ENCODE results near the gene BIK.
A peak's percentile ranks its signal among the peaks of the same experiment; 100 is the strongest.

The BIK gene, protein sequence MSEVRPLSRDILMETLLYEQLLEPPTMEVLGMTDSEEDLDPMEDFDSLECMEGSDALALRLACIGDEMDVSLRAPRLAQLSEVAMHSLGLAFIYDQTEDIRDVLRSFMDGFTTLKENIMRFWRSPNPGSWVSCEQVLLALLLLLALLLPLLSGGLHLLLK

DNA sequence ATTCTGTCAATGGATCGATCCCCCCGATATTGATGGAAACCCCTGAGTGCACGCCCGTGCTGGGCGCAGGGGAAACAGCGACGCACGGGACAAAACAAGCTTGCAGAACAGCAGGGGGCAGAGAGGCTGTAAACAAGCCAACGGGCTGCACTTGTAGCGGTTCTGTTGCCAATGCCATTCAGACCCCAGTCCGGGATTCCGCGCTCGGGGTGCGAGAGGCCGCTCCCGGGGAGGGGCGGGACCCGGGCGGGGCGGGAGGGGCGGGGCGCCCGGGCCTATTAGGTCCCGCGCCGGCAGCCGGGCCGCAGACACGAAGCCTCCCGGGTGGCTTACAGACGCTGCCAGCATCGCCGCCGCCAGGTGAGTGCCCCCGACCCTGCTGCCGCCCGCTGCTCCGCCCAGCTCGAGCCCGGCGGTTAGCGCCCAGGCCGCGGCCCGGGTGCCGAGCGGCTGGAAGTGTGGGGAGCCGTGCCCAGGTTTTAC is at the start of gene BIK:
TSS of gene BIK (plus strand) at position 307 of the 483 bp plus-strand sequence. CDS start 13,273 bp downstream, outside the sequence.
- DNase-seq (ENCODE audit: low read depth, low spot score) = peak; percentile 2

DNA sequence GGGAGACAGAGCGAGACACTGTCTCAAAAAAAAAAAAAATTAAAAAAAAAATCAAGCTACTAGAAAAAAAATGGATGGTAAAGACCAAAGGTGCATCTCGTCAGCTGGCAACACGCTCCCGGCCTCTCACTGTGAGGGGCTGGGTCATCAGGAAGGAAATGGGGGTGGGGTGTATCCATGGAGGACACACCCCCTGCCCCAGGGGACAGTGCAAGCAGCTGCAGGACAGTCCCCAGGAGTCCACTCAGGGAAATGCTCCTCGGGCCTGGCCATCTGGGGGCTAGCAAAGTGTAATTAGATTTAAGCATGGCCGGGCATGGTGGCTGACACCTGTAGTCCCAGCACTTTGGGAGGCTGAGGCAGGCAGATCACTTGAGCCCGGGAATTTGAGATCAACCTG is 44.4 kb upstream of the BIK start:
- no peak for DNase-seq (ENCODE audit: low read depth, low spot score)

DNA sequence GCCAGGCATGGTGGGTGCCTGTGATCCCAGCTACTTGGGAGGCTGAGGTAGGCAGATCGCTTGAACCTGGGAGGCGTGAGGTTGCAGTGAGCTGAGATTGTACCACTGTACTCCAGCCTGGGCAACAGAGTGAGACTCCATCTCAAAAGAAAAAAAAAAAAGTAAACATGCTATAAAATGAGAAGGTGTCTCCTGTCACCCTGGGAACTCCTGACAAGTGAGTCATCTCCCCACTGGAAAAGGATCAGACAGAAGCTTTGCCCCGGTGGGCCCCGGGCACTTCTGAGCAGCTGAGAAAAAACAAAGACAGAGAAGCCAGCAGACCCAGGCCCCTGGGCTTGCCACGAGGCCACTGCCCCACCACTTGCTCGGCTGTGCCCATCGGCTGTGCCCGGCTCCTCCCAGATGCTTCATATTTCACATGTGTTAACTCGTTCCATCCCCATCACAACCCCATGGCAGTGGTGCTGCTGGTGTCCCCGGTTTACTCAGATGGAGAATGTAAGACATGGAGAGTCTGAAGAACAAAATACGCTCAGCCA is 43.6 kb upstream of the BIK start:
- no peak for DNase-seq (ENCODE audit: low read depth, low spot score)

DNA sequence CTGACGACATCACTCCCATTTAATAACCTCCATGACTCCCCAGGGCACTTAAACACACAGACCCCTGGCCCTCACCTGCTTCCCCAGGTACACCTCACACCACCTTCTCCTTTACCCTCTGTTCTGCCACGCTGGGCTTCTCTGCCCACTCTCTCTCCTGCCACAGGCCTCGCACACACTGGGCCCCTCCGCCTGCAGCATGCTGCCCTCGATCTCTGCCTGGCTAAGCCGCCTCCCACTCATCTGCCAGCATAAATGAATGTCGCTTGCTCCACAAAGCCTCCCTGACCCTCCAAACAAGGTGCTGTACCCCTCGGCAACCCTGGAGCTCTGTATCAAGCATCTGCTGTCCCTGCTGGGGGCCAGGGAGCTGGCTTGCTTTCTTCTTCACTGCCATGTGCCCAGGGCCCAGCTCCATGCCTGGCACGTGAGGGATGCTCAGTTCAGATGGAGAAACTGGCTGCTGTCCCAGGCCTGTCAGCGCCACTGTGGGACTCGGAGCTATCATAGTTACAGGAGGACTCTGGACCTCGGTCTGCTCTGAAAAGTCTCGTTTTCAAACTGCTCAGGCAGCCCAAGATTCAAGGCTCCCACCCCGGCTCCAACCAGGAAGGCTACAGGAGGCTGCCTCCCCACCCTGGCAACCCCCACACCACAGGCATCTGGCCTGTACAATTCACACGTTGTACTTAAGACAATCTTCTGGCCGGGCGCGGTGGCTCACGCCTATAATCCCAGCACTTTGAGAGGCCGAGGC is 33.3 kb upstream of the BIK start:
- no peak for DNase-seq (ENCODE audit: low read depth, low spot score)

DNA sequence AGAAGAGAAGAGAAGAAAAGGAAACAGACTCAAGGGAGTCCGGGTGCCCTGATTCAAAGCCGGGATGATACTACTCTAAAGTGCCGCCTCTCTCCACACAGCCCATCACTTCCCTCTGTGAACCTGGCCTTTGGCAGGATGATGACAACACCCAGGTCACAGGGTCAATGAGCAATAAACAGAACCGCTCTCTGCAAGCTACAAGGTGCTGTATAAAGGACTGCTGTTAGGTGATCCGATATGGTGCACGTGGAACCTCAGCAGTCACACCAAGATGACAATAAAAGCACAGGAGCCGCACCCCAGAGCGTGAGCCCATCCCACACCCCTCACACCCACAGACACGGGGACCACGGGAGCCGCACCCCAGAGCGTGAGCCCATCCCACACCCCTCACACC is 32.0 kb upstream of the BIK start:
- DNase-seq (ENCODE audit: low read depth, low spot score) = no peak

DNA sequence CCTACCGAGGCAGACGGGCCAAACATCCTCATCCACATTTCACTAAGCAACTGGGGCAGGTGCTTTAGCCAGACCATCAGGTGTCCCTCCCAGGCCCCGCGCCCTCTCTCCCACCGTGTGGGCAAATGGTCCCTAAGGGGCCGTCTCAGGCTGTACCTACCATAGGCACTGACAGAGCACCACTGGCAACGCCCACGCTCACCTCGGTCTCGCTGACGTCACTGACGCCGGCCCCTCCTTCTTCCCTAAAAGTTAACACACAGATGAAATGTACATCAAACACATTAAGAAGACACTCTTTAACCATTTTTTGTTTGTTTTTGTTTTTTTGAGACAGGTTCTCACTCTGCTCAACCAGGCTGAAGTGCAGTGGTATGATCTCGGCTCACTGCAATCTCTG is 30.8 kb upstream of the BIK start:
- DNase-seq (ENCODE audit: low read depth, low spot score) = no peak

DNA sequence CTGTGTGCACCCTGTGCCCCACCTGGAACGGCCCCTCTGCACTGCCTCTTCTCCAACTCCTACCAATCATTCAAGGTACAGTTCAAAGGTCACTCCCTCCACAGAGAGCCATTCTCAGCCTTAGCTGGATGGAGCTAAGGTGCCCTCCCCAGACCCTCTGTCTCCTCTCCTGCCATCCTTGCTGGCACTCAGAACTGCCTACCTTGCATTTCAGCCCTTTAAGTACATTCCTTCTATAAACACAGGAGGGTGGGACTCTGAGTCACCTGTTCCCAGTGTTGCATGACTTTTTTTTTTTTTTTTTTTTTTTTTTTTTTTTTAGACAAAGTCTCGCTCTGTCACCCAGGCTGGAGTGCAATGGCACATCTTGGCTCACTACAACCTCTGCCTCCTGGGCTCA is 29.9 kb upstream of the BIK start:
- no peak for DNase-seq (ENCODE audit: low read depth, low spot score)

DNA sequence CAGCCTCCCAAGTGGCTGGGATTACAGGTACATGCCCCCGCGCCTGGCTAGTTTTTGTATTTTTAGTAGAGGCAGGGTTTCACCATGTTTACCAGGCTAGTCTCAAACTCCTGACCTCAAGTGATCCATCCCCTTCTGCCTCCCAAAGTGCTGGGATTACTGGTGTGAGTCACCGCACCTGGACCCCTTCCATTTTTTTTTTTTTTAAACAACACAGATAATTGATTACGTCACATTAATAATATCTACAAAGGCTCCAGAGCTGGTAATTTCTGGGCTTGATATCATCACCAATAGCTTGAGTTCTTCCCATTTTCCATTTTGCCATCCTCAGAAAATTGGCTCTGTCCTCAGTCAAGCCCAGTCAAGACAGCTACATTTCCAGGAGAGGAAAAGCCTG is 28.6 kb upstream of the BIK start:
- no peak for DNase-seq (ENCODE audit: low read depth, low spot score)

DNA sequence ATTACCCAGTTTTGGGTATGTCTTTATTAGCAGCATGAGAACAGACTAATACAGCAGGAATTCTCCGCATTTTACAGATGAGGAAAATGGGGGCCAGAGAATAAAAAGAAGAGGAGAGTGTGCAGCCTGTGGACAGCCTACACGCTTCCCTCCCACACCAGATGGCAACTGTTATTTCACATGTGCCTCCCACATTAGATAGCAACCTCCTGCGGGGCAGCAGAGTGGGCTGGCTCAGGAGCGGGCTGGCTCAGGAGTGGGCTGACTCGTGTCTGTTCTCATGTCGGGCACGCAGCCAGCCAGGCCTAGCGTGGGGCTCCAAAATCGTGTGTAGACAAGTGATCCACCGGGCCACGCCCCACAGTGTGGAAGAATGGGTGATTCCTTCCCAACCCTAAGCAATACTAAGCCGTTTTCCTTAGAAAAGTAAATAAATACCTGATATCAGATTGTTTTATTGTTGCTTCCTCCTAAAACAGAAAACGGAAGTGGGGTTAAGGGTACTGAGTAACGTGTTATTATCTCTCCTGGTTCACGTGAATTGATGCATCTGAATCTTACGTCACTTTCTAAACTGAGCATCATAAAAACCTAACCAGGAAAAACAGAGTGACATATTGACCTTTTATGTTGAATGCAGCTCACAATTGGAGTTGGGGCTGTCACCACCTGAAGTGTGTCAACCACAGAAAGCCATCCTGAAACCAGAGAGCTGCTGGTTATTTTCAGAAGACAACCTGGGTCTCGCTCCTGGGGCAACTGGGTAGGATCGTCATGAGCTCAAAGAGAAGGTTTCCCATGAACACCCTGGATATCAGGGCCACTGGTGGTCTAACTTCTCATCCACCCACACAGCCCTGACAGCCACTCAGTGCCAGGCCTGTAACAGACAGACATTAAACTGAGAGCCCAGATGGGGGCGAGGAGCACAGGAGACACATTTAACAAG is 24.6 kb upstream of the BIK start:
- DNase-seq (ENCODE audit: low read depth, low spot score) = no peak

DNA sequence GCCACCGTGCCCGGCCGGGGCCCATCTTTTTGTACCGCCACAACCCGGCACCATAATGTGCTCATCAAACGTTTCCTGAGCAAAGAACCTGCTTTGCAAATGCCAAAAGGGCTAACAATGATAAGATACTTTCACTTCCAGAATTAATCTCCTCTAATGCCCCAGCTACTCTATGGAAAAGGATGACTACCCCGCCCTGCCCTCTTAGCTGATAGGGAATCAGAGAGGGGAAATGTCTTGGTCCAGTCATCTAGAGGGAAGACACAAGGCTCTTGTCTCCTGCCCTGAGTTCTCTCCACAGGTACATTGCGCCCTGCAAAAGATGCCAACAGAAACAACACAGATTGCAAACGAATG is 21.9 kb upstream of the BIK start:
- no peak for DNase-seq (ENCODE audit: low read depth, low spot score)

DNA sequence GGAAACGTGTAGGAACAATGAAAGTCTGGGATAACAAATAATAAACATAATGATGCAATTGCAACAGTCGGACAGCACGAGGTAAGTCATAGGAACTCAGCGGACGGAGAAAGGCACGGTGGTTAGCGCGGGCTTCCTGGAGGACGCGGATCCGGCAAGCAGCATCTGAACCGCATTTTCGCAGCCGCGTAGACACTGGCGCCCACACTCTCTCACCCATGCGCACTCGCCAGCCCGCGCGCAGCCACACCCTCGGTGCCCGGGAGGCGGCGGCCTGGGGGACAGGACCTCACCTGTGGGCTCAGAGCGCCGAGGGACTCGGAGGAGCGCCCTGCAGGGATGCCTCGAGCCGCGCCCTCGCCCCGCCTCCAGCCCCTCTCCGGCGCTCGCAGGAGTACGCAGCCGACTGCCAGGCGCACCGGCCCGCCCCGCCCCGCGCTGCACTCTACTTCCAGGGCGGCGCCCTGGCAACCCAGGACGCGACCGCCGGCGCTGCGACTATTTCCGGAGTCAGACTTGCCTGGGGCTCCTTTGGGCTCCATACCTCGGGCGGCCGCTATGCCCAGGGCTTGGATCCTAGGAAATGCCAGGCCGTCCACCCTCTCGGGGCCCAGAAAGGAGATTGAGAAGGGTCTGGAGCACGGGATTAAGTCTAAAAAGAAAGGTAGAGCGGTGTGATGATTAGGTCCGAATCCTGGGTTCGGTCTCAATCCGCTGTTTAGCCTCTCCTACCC is 21.4 kb upstream of the BIK start, which contains the start of gene TTLL1:
TSS of gene TTLL1 (minus strand) at position 408 of the 734 bp plus-strand sequence. CDS start 13,805 bp downstream, outside the sequence.
- DNase-seq (ENCODE audit: low read depth, low spot score) = peak; percentile 76

DNA sequence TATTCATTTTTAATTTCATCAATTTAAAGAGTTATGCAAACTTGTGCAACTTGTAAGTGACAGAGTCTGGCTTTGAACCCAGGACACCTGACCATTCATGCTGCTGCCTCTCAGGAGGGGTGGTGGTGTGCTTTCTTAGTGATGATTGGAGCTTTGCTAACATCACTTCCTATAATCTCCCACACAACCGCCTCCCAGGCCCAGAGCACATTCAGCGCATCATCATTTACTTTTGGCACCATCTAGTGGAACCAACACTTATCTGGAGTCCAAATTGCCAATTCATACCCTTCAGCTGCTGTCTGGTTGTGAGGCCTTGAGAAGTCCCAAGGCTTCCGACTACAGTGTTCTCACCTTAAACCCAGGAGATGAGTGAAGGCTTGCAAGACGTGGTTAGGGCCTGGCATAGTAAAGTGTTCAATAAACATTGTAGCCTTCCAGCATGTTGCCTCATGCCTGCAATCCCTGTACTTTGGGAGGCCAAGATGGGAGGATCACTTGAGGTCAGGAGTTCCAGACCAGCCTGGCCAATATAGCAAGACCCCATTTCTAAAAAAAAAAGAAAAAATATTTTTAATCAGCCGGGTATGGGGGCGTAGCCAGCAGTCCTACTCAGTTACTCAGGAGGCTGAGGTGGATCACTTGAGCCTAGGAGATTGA is 20.3 kb upstream of the BIK start:
- DNase-seq (ENCODE audit: low read depth, low spot score) = no peak

DNA sequence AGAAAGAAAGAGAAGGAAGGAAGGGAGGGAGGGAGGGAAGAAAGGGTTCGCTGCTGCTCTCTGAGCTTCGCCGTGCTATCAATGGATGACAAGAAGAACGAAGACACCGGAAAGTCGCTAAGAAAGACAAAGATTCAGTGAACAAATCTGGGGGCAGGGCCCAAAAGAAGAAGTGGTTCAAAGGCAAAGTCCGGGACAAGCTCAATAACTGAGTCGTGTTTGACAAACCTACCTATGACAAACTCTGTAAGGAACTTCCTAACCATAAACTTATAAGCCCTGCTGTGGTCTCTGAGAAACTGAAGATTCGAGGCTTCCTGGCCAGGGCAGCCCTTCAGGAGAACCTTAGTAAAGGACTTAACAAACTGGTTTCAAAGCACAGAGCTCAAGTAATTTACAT is 18.5 kb upstream of the BIK start:
- no peak for DNase-seq (ENCODE audit: low read depth, low spot score)

DNA sequence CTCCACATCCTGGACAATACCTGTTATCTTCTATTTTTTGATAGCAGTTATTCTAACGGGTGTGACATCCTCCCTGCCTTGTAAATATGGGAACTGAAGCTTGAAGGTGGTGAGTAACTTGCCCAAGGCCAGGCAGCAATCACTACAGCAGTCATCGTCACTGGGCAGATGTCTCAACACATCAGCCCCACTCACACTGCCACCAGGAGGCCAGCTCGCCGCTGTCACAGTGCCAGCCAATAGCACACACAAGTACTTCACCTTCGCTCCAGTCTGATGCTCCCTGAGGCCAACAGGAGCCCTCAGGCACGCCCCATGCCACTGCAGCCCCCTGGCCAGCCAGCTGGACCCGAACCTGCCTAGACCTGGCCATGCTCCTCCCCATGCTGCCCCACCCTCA is 16.5 kb upstream of the BIK start:
- DNase-seq (ENCODE audit: low read depth, low spot score) = no peak

DNA sequence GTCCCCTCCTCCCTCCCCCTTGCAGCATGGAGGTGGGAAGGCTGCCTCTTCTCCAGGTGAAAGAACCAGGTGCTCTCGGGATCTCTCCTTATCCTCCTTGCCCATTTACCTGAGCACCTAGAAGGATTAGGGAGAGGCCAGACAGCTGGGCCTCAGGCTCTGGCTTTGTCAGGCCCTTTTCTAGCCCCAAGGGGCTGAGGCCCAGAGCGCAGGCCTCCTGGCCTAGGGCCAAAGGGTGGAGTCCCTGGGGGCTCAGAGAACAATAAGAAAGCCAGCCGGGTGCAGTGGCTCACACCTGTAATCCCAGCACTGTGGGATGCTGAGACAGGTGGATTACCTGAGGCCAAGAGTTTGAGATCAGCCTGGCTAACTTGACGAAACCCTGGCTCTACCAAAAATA is 16.0 kb upstream of the BIK start:
- DNase-seq (ENCODE audit: low read depth, low spot score) = no peak

DNA sequence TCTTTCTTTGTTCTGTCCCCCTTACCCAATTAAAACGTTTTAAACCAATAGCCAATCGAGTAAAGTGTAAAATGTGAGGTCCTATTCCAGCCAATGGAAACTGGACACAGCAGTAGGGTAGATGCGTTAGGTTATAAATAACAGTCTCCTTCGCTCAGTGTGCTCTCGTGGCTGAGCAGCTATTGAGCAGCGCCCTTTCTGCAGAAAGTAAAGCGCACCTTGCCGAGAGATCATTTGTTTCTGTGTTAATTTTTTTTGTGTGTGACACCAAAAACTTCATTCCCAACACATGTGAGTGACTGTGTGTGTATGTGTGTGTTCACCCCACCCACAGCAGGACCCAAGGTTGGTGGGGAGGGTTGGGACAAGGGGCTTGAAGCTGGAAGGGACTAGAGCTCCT is 14.1 kb upstream of the BIK start:
- no peak for DNase-seq (ENCODE audit: low read depth, low spot score)

DNA sequence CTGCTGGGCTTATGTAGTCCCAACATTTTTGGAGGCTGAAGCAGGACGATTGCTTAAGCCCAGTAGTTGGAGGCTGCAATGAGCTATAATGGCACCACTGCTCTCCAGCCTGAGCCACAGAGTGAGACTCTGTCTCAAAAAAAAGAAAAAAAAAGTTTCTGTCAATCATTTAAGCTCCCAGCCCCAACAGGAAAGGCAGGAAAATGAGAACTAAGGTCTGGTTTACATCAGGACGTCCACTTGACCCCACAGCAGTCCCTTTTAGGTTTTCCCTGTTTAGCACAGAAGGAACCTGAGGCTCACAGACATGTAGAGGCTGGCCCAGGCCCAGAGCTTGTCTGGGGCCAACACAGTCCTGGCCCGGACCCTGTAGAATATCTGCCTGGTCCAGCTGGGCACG is 12.2 kb upstream of the BIK start:
- no peak for DNase-seq (ENCODE audit: low read depth, low spot score)

DNA sequence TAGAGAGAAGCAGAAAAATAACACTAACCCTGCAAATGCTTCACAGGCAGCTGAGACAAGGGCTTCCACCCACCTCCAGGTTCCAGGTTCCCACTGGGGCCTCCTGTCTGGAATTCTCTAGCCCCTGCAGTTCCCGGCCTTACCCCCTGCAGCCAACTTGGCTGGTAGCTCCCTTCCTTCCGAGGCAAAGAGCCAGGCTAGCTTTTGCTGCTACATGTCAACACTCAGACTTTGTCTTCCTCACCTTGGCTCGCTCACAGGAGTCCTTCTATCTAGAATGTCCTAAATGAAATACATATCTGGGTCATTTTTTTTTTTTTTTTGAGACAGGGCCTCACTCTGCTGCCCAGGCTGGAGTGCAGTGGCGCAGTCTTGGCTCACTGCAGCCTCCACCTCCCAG is 11.5 kb upstream of the BIK start:
- no peak for DNase-seq (ENCODE audit: low read depth, low spot score)

DNA sequence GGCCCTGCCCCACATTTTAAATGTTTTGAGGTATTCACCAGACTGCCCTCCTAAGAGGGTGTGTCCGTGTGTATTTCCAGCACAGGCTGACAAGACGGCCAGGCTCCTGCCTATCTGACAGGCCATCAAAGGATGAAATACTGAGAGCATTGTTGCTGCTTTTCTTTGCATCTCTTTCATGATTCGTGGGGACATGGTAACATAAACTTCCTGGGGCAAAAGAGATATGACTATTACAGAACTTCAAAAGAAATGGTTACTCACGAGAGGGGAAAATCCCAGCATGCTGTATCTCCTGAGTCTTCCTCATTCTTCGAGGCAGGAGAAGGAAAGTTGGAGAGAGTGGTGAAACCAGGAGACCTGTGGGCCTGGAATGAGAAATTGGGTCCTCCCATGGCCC is 10.3 kb upstream of the BIK start:
- no peak for DNase-seq (ENCODE audit: low read depth, low spot score)

DNA sequence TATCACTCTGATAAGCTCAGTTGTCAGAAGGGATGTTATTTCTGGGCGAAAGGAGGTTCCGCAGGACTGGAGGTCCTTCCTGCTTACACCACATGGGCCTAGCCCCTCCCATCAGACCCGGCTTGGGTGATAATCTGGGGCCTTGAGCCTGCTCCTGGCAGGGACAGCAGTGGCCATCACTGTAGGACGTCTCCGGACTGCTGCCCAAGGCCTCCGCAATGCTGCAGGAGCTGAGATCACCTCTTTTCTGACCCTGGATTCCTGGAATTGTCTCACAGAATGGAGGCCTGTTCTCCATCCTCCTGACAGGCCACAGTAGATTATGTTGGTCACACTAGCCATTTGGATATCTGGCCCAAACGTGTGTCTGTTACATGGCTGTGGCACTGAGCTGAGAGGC is 9.2 kb upstream of the BIK start:
- DNase-seq (ENCODE audit: low read depth, low spot score) = no peak
